GM12864 (cell line): ENCODE data around the gene SGCD.

Source experiments
- DNase-seq: peaks from one replicate; pipeline ENCODE4 v3.0.0-alpha.2; 2011; ENCODE audit warnings: low read depth
- H3K4me3 ChIP-seq: 2 replicates; pipeline ENCODE4 v1.5.1; 2011; ENCODE audit warnings: mild to moderate bottlenecking, low read depth, low read length, control low read depth
- TF ChIP-seq, protein P1 (sequence below): IDR thresholded peaks from 2 replicates; pipeline ENCODE4 v1.5.1; 2011; ENCODE audit warnings: low read depth, mild to moderate bottlenecking, moderate library complexity, low read length, control low read depth, inconsistent platforms; ENCODE audit errors: missing control alignments

SGCD gene

DNA sequence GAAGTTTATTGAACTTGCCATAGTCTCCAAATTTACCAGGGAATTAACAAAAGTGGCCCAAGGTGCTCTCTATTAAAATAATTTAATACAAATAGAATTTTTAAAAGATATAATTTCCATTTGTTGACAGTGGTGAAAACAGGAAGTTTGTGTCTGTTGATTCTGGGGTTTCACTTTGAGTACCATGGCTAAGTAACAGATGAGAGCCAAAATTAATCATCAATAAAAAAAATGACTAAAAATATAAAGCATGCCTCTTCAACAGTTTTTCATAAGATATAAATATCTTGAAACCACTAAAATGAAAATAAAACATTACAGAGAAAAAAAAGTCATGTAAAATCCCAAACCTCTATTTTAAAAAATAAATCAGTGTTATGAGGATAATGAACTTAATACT, 49.8 kb downstream of the SGCD start:
- no peak overlapping the region for H3K4me3 ChIP-seq
- TF ChIP-seq, protein P1, sequence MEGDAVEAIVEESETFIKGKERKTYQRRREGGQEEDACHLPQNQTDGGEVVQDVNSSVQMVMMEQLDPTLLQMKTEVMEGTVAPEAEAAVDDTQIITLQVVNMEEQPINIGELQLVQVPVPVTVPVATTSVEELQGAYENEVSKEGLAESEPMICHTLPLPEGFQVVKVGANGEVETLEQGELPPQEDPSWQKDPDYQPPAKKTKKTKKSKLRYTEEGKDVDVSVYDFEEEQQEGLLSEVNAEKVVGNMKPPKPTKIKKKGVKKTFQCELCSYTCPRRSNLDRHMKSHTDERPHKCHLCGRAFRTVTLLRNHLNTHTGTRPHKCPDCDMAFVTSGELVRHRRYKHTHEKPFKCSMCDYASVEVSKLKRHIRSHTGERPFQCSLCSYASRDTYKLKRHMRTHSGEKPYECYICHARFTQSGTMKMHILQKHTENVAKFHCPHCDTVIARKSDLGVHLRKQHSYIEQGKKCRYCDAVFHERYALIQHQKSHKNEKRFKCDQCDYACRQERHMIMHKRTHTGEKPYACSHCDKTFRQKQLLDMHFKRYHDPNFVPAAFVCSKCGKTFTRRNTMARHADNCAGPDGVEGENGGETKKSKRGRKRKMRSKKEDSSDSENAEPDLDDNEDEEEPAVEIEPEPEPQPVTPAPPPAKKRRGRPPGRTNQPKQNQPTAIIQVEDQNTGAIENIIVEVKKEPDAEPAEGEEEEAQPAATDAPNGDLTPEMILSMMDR, result no peak
- no peak for DNase-seq

DNA sequence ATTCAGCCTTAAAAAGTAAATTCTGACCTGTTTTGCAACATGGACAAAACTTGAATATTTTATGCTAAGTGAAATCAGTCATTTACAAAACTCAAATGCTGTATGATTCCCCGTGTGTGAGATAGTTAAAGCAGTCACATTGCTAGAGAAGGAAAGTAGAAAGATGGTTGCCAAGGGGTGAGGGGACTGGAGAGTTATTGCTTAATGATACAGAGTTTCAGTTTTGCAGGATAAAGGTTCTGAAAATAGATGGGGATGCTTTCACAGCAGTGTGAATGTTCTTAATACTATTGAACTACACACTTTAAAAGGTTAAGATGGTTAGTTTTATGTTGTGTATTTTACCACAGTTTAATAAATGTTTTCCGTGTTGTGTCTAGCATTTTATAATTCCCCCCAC, 51.2 kb downstream of the SGCD start:
- DNase-seq, result no peak
- H3K4me3 ChIP-seq, result no peak overlapping the region
- TF ChIP-seq, protein P1, result no peak

DNA sequence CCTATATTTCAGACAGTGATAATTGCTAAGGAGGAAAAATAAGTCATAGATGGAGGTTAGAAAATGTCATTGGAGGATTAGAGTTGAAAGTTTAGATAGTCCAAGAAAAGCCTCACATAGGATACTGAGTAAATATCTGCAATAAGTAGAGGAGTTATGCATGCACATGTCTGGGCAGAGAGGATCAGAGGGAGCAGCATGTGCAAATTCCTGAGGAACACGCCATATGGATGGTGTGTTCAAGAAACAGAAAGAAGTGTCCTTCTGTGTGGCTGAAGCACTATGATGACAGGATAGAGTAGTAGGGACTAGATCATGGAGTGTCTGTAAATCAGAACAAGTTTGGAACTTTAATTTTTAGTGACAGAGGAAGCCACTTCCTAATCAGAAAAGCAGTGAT, 52.2 kb downstream of the SGCD start:
- H3K4me3 ChIP-seq, result no peak overlapping the region
- no peak for DNase-seq
- TF ChIP-seq, protein P1, result no peak

DNA sequence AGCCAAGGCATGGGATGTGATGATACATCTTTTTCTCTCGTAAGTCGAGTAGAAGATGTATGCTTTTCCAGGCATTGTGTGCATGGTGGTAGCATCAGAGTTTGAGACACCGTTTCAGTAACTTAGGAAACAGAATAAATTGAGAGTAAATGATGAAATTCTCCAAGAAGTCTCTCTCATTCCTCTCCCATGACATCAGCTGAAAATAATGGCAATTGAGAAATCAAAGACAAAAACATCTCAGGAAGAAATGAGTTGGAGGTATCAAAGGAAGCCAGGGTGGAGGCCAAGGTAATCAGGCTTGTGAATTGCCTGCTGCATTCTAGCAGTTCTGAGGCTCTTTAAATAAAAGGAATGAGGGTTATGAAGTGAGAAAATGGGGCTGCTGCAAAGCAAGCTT, 53.9 kb downstream of the SGCD start:
- no peak overlapping the region for H3K4me3 ChIP-seq
- TF ChIP-seq, protein P1, result no peak
- DNase-seq, result no peak

DNA sequence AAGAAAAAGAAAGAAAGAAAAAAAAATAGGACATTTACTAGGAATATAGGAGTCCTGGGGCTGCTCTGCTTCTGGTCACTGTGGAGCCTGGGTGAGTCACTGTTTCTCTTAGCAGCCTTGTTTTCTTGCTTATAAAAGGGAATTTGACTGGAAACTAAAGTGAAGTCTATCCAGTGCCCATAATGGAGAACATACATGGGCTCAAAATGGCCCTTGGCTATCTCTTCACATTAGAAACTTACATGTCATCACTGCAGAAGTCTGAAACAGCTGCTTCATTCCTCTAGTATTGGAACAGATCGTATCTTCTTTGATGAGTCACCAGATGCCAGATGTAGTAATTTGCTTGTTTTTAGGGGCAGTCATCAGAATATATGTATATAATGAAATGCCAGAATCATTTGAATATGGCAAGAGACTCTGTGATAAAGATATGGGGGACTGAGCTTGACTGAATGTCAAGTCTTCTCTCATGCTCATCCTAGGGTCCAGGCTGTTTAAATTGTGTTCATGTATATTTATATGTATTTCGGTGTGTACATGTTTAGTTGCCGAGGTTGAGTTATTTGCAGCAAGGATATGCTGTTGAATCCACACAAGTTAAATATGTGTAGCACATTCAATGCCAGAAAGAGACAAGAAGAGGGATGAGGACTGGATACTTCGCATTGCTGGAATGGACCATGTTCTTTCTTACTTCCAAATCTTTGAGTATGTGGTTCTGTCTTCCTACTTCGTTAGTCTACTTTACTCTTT, 56.7 kb downstream of the SGCD start:
- no peak for DNase-seq
- H3K4me3 ChIP-seq, result no peak overlapping the region
- TF ChIP-seq, protein P1, result no peak

DNA sequence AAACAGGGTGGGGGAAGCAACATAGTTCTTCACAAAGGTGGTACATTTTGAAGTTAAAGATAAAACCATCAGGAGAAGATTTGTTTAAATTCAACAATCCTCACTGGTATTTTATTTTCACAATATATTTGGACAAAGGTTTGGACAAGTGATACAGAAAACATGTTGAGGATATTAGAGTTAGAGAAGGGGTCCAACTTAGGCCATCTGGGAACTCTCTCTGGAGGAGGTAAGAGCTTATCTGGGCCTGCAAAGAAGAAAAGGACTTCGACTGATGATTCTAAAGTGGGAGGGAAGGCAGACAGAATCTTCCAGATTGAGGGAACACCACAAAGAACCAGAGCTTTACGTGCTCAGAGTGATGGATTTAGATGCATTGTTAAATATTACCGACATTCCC, 58.5 kb downstream of the SGCD start:
- no peak for DNase-seq
- H3K4me3 ChIP-seq, result no peak overlapping the region
- TF ChIP-seq, protein P1, result no peak

DNA sequence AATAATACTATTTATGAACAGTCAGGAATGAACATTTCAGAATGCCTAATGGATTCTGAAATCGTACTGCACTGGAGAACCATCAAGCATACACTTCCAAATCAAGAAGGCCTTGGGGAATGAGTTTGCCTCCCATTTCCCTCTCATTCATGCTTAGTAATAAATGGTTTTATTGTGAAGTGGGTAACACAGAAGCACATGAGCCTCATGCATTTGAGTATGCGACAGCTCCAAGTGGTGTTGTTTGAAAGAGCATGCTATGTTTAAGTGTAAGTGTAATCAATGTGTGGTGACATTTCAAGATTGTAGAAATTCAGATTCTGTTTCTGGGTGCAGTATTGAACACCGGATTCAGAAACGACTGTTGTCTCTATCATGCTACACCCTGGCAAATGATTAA, 60.0 kb downstream of the SGCD start:
- H3K4me3 ChIP-seq, result no peak overlapping the region
- no peak for DNase-seq
- TF ChIP-seq, protein P1, result no peak
